ENCODE results near the gene AHNAK.

DNA sequence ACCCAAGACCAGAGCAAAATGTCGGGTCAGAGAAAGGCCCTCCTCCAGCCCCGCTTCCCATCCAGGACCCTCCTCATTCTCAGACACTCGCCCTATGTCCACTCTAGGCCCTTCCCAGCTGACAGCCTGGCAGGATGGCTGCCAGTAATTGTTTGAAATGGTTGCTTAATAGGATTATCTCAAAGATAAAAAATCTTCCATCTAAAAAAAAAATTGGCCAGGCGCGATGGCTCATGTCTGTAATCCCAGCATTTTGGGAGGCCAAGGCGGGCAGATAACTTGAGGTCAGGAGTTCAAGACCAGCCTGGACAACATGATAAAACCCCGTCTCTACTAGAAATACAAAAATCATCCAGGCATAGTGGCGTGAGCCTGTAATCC lies 95.4 kb downstream of the AHNAK start:
- TF ChIP-seq, protein P1, sequence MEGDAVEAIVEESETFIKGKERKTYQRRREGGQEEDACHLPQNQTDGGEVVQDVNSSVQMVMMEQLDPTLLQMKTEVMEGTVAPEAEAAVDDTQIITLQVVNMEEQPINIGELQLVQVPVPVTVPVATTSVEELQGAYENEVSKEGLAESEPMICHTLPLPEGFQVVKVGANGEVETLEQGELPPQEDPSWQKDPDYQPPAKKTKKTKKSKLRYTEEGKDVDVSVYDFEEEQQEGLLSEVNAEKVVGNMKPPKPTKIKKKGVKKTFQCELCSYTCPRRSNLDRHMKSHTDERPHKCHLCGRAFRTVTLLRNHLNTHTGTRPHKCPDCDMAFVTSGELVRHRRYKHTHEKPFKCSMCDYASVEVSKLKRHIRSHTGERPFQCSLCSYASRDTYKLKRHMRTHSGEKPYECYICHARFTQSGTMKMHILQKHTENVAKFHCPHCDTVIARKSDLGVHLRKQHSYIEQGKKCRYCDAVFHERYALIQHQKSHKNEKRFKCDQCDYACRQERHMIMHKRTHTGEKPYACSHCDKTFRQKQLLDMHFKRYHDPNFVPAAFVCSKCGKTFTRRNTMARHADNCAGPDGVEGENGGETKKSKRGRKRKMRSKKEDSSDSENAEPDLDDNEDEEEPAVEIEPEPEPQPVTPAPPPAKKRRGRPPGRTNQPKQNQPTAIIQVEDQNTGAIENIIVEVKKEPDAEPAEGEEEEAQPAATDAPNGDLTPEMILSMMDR (IDR thresholded peaks at IDR 0.05): no peak
- no peak for TF ChIP-seq EZH2 (IDR thresholded peaks at IDR 0.05)
- TF ChIP-seq EZH2phosphoT487 (IDR thresholded peaks at IDR 0.05): no peak
